TTC549 (cell line): ENCODE results near the gene LYSET.
"Not testable (repeated sequence)": the region's sequence is repeated elsewhere in the genome, so short reads cannot be mapped to it uniquely, and the experiment has no call there.

Experiments
- FAIRE-seq: peaks from 2 replicates; lab custom pipeline; 2012; peaks lifted over from hg19 to GRCh38; lab: Jason Lieb, UNC

LYSET gene

GRCh38 chr14:93184391-93185348 is at the start of gene LYSET, which contains the start of gene MOAP1:
Gene LYSET, plus strand, starts transcription at chr14:93185317. Its CDS starts 89 bp downstream, at chr14:93185406.
Gene MOAP1, minus strand, starts transcription at chr14:93184897. Its CDS starts 655 bp downstream, at chr14:93184242.
- no peak for FAIRE-seq

DNA sequence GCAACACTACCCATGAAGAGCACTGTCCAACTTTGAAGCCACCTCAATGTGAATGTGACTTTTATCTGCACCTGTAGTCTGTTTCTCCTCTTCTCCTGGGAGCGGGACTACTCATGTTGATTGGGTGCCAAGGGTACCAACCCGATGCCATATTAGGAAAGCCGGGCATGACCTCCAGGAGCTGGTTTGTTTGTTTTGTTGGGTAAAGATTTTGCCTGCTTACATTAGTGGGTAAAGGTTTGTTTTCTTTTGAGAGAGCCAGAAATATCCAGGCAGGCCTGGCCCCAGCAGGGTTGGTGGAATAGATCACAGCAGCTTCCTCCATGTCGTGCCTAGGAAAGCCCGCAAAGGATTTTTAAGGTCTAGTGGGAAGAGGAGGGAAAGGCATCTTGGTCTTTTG is 49.7 kb upstream of the LYSET start:
- no peak for FAIRE-seq

GRCh38 chr14:93136009-93136408 is 49.1 kb upstream of the LYSET start:
- no peak for FAIRE-seq

- FAIRE-seq = not testable (repeated sequence)
These were observed 48.6 kb upstream of the LYSET start for GRCh38 chr14:93136508-93136907.

DNA sequence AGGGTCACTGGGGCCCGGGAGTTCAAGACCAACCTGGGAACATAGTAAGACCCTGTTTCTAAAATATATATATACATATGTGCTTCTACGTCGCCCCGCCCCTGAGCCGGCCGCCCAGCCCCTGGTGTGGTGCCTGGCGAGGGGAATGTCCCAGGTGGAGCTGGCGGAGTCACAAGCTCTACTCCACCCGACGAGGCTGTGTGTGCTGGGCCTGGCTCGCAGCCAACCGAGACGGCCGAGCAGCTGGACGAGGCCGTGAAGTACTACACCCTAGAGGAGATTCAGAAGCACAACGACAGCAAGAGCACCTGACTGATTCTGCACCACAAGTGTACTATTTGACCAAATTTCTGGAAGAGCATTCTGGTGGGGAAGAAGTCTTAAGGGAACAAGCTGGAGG is 47.3 kb upstream of the LYSET start:
- no peak for FAIRE-seq

DNA sequence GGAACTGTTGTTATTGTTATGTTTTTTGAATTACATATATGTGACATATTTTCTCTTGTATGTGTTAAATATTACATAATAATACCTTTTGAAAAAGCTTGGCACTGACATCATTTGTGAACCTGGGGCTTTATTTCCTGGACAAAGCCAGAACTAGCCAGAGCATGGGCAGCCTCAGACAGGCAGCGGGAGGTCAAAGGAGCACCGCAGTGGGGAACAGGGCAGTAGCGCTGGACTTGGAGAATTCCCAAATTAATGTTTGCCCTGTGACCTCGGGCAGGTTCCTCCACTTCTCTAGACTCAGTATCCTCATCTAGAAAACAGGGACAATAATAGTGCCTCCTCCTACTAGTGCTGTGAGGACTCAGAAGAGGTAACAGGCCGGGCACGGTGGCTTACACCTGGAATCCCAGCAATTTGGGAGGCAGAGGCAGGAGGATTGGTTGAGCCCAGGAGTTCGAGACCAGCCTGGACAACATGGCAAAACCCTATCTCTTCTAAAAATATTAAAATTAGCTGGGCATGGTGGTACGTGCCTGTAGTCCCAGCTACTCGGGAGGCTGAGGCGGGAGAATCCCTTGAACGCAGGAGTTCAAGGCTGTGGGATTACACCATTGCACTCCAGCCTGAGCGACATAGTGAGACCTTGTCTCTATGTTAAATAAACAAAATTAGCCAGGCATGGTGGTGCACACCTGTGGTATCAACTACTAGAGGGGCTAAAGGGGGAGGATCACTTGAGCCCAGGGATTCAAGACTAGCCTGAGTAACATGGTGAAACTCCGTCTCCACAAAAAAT is 42.1 kb upstream of the LYSET start:
- no peak for FAIRE-seq

GRCh38 chr14:93146119-93146518 is 39.0 kb upstream of the LYSET start:
- no peak for FAIRE-seq

DNA sequence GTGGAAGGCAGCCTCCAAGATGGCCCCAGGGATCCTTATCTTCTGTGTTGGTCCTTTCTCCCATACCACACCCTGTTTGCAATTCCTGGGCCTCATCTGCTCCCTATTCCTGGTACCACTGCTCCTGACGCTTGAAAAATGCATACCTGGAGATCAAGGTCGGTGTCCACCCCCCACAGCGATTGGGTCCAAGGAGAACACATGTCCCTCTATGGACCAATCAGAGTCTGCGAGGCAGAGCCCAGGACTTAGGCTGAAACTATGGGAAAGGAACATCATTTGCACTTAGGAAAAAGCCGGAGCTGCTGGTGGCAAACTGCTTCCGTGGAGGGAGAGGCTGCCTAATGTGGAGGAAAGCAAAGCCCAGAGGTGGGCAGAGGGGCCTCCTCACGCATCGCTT is 36.1 kb upstream of the LYSET start:
- FAIRE-seq = no peak

DNA sequence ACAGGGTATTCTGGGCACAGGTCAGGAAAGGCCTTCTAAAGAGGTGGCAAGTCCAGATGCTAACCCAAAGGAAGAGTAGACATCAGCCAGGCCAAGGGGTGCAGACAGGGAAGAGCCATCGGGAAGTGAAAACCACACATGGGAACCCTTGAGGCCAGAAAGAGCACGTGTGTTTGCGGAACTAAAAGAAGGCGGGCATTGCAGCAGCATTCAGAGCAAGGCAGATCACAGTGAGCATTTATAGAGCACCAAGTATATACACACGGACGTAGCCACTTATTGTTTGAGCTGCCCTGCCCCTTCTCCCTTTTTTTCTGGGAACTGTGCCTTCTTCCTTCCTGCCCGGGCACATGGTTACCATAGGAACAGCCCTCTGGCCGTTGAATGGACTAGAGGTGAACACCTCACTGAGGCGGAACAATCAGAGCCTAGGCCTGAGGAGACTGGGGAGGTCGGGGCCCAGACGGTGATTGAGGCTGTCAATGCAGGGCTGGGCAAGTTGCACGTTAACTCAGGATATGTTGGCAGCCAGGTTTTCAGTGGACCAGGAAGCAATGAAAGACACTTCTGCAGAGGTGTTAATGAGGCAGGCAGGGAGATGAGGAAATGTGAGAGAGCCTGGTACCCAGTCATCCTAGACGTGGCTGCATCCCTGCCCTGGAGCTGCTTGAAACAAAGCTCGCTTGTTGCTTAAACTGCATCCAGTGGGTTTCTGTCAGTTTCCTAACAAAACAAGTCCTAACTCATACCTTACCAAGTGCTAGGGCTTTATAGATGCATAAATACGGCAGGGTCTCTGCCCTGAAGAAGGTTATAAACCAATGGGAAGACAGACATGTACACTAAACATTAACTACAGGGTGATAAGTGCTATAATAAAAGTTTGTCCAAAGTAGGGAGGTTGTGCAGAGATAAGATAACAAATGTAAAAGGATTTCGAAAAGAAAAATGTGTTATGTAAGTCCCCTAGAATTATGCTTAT is 34.6 kb upstream of the LYSET start:
- FAIRE-seq = no peak

- FAIRE-seq = no peak
These were observed 32.0 kb upstream of the LYSET start for GRCh38 chr14:93153121-93153520.

DNA sequence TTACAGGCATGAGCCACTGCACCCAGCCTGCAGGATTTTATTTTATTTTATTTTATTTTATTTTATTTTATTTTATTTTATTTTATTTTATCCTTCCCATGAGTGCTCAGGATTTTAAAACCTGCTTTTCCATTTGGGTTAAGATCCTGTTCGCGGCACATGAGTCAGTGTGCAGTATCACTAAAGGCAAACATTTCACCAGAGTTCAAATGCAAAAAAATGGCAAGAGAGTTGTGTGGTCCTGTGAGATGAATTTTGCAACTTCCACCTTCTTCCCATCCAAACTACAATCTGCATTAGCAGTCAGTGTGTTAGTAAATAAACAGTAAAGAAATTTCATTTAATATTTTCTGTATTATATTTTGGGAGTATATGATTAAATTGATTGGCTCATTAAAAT is 29.4 kb upstream of the LYSET start:
- FAIRE-seq = no peak

DNA sequence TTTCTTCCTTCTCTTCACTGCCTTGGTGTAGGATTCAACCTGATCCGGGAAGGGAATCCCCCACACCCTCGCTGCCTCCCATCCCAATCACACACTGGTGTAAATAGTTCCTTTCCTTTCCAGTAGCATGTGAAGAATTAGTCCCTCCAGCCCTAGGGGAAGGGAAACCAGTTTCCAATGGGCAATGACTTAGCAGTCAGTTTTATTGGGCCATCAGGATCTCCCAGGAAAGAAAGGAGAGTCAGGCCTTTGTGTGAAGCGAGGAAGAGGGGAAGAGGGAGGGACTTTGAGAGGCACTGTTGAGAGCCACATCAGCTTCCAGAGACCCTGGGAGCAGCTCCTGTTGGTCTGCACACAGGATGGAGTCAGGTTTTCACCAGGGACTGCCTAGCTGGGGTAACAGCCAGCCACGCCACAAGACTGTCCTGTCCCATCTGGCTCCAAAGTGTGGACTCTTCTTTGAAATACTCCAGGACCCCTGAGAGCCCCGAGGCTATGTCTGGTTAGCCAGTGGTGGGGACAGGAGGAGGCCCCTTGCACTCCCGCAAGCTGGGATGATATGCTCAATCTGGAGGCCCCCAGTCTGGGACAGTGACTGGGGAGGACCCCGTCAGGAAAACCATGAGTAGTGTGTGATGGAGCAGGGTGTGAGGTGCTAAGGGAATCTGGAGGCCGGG is 28.3 kb upstream of the LYSET start:
- FAIRE-seq = no peak

- FAIRE-seq = not testable (repeated sequence)
These were observed 26.8 kb upstream of the LYSET start for GRCh38 chr14:93158349-93158748.

- FAIRE-seq = not testable (repeated sequence)
These were observed 25.3 kb upstream of the LYSET start for GRCh38 chr14:93159625-93160352.

DNA sequence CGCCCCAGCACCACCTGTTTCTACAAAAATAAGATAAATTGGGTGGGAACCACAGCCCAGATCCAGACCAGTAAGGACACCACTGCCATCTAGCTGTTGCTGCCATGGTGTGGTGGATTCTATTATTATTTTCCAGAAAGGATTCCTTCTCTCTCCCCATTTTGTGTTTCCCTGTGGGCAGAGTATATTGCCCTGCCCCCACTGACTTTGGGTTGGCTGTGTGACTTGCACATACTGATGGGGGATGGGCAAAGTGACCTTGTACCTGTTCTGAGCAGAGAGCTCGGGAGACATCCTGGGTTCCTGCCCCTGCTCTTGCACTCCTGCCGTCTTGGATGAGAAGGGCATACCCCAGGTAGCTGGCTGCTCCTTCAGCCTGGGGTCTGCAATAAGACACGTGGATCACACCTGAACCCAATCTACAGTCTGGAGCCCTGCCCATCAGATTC is 24.7 kb upstream of the LYSET start:
- no peak for FAIRE-seq

DNA sequence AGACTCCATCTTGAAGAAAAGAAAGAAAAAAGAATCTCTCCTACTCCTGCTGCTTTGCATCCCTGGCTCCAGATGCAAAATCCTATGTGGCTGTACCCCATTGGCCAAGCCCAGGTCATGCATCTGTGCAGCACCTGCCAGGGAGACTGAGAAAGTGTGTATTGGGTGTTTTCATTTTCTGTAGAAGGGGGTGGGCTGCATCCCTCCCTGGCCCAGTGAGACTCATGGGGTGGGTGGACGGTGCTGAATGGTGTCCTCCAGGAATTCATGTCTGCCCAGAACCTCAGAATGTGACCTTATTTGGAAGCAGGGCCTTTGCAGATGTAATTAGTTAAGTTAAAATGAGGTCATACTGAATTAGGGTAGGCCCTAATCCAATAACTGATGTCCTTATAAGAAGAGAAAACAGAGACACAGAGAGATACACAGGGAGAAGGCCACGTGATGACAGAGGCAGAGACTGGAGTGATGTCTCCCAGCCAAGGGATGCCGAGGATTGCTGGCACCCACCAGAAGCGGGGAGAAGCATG is 23.6 kb upstream of the LYSET start:
- FAIRE-seq = no peak

DNA sequence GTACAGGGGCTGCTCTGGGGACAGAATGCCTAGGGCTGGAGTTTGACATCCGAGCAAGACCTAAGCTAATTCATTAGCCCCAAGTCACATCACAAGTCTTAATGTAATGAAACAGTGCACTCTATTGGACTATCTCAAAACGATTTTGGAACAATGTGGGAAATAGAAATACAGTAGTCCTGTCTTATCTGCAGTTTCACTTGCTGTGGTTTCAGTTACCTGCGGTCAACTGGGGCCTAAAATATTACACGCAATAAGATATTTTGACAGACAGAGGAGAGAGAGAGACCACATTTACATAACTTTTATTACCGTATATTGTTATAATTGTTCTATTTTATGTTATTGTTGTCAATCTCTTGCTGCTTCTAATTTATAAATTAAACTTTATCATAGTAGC is 21.6 kb upstream of the LYSET start:
- no peak for FAIRE-seq

DNA sequence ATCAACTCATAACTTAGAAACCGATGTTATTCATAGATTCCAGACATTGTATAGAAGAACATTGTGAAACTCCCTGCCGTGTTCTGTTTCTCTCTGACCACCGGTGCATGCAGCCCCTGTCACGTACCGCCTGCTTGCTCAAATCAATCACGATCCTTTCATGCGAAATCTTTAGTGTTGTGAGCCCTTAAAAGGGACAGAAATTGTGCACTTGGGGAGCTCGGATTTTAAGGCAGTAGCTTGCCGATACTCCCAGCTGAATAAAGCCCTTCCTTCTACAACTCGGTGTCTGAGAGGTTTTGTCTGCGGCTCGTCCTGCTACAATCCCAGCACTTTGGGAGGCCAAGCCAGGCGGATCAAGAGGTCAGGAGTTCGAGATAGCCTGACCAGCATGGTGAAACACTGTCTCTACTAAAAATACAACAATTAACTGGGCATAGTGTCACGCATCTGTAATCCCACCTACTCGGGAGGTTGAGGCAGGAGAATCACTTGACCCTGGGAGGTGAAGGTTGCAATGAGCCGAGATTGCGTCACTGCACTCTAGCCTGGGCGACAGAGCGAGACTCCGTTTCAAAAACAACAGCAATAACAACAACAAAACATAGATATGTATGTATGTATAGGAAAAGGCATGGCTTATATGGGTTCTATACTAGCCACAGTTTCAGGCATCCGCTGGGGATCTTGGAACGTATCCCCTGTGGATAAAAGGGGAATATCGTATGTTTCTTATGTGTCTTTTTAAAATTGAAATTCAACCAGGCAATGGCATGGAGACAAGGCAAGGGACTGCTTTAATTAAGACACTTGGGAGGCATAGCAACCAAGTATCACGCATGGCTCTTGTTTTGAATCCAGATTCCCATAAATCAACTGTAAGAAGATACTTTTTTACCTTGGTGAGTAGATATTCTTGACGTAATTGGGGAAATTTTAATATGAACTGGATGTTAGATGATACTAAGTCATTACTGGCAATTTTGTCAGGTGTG is 19.5 kb upstream of the LYSET start:
- FAIRE-seq = not testable (repeated sequence)

DNA sequence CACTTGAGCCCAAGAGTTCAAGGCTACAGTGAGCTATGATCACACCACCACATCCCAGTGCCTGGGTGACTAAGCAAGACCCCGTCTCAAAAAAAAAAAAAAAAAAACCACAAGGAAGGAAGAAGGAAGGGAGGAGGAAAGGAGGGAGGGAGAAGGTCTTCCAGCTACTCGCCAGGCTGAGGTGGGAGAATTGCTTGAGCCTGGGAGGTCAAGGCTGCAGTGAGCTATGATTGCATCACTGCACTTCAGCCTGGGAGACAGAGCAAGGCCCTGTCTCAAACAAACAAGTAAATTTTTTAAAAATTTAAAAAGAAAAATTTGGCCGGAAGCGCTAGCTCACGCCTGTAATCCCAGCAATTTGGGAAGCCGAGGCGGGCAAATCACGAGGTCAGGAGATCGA is 16.5 kb upstream of the LYSET start:
- not testable (repeated sequence) for FAIRE-seq
